Vagina (tissue), 2 donors: ENCODE measurements around the gene NLRX1. TPM values are rescaled to one million over a fixed set of nuclear protein-coding genes. Genes with fewer than 3 reads are reported as not detected.

Experiments
- DNase-seq, 2 donors: peaks; one replicate each; pipeline ENCODE4 v3.0.0-alpha.2; 2017; ENCODE audit errors: extremely low spot score in 2 of 2
- H3K27ac ChIP-seq: fragments of 200-600 bp; sonication (generic); one replicate; pipeline ENCODE4 v1.5.1; 2019
- H3K27me3 ChIP-seq: fragments of 200-600 bp; sonication (generic); one replicate; pipeline ENCODE4 v1.5.1; 2019
- H3K36me3 ChIP-seq, 2 donors: fragments of 200-600 bp; sonication (generic); one replicate each; pipeline ENCODE4 v1.5.1; 2017 to 2019
- H3K4me1 ChIP-seq: fragments of 200-600 bp; sonication (generic); one replicate; pipeline ENCODE4 v1.5.1; 2019
- H3K4me3 ChIP-seq, 2 donors: fragments of 200-600 bp; sonication (generic); 1 replicate in 1 of 2; 2 replicates in 1 of 2; pipeline ENCODE4 v1.5.1; 2016 to 2019
- H3K9me3 ChIP-seq: fragments of 200-600 bp; sonication (generic); one replicate; pipeline ENCODE4 v1.5.1; 2019
- POLR2A ChIP-seq, 2 donors: fragments of 450-650 bp; IDR thresholded peaks; one replicate each; pipeline ENCODE4 v1.6.1; 2017; ENCODE audit warnings: antibody characterized with exemption in 2 of 2, mild to moderate bottlenecking in 2 of 2, moderate library complexity in 2 of 2
- POLR2AphosphoS5 ChIP-seq, 2 donors: sonication (generic); formaldehyde crosslinking; IDR thresholded peaks; one replicate each; pipeline ENCODE4 v1.9.0; 2017; ENCODE audit warnings: antibody characterized with exemption in 2 of 2, mild to moderate bottlenecking in 2 of 2, low read depth in 1 of 2; ENCODE audit not compliant: insufficient read depth in 1 of 2
- intact Hi-C: fragments of 100-400 bp; cut with DNase I; formaldehyde crosslinking; loops from one replicate; pipeline ENCODE4 v1.15.1; 2023
- total RNA-seq: library from RNA; depleted of rRNA; stranded (reverse); fragments of >200 nt; gene quantifications from one replicate; pipeline ENCODE4 v1.2.3, GENCODE V29; 2016
- TF ChIP-seq, protein P1 (sequence below), 3 experiments: fragments of 450-650 bp in 2 of 3; fragments of 200-600 bp in 1 of 3; sonication (generic) in 1 of 3; IDR thresholded peaks; one replicate each; pipeline ENCODE4 v1.5.1; 2017 to 2019; ENCODE audit warnings: antibody characterized with exemption in 3 of 3, mild to moderate bottlenecking in 2 of 3, moderate library complexity in 2 of 3

The NLRX1 gene
- total RNA-seq, 1 donor from 2014 or later = 15.5 TPM

DNA sequence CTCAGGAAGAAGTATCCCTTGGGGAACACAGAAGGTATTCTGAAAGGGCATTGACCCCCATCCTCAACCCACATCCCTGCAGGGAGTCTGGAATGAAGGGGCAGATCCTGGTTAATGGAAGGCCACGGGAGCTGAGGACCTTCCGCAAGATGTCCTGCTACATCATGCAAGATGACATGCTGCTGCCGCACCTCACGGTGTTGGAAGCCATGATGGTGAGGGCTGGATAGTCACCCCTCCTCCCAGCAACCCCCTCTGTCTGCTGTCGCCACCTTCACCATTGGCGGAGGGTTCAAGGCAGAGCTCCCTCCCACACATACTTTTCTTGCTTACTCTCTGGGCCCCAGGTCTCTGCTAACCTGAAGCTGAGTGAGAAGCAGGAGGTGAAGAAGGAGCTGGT, 14.3 kb upstream of the NLRX1 start:
- no peak for DNase-seq

DNA sequence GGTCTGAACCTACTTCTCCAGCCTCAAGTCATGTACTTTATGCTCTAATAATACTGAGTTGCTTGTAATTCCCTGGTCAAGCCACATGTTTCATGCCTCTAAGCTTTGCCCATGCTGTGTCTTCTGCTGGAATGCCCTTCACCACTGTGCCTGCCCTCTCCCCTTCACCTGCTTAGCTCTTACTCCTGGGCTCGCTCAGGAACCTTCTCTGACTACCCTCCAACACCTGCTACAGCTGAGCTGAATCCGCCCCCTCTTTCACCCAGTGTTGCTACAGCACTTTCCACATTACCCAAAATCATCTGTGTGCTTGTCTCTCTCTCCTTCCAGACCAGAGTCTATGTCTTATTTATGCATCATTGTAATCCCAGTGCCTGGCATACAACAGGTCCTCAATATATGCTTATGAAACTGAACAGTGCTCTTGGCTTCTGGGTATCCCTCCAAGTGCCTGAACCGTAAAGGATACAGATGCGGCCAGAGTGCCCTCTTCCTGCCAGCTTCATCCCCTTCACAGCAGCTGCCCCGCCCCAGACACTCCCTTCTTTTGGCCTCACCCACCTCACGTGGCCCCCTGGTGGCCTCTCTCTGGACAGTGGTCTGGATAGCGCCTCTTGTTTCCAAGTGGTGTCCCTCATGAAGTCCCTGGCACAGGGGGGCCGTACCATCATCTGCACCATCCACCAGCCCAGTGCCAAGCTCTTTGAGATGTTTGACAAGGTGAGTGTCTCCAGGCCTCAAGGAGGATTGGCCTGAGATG, 12.6 kb upstream of the NLRX1 start:
- H3K27ac ChIP-seq = no peak overlapping the region
- no peaks in the 10 kb centered on the region for H3K4me1 ChIP-seq
- no peak overlapping the region for H3K4me3 ChIP-seq
- no peaks in the 10 kb centered on the region for H3K9me3 ChIP-seq
- intact Hi-C loops = no loop called here
- TF ChIP-seq POLR2A (IDR thresholded peaks at IDR 0.05) (no peak), POLR2AphosphoS5 (IDR thresholded peaks at IDR 0.05; ENCODE audit: insufficient read depth in 1 of 2, low read depth in 1 of 2) (no peak)
- TF ChIP-seq, protein P1, sequence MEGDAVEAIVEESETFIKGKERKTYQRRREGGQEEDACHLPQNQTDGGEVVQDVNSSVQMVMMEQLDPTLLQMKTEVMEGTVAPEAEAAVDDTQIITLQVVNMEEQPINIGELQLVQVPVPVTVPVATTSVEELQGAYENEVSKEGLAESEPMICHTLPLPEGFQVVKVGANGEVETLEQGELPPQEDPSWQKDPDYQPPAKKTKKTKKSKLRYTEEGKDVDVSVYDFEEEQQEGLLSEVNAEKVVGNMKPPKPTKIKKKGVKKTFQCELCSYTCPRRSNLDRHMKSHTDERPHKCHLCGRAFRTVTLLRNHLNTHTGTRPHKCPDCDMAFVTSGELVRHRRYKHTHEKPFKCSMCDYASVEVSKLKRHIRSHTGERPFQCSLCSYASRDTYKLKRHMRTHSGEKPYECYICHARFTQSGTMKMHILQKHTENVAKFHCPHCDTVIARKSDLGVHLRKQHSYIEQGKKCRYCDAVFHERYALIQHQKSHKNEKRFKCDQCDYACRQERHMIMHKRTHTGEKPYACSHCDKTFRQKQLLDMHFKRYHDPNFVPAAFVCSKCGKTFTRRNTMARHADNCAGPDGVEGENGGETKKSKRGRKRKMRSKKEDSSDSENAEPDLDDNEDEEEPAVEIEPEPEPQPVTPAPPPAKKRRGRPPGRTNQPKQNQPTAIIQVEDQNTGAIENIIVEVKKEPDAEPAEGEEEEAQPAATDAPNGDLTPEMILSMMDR (IDR thresholded peaks at IDR 0.05) = no peak
- H3K27me3 ChIP-seq = no peaks in the 10 kb centered on the region
- H3K36me3 ChIP-seq = no peaks in the 10 kb centered on the region
- DNase-seq = no peak

More for the DNA sequence above, 14.3 kb upstream of the NLRX1 start:
- no peaks in the 10 kb centered on the region for H3K36me3 ChIP-seq
- no peaks in the 10 kb centered on the region for H3K27me3 ChIP-seq
- no peak overlapping the region for H3K27ac ChIP-seq
- H3K9me3 ChIP-seq = no peaks in the 10 kb centered on the region
- H3K4me1 ChIP-seq = peaks cover 14% of the 10 kb centered on the region
- intact Hi-C loops = no loop called here
- TF ChIP-seq POLR2AphosphoS5 (IDR thresholded peaks at IDR 0.05; ENCODE audit: insufficient read depth in 1 of 2, low read depth in 1 of 2) (no peak), POLR2A (IDR thresholded peaks at IDR 0.05) (no peak)
- H3K4me3 ChIP-seq = no peak overlapping the region

DNA sequence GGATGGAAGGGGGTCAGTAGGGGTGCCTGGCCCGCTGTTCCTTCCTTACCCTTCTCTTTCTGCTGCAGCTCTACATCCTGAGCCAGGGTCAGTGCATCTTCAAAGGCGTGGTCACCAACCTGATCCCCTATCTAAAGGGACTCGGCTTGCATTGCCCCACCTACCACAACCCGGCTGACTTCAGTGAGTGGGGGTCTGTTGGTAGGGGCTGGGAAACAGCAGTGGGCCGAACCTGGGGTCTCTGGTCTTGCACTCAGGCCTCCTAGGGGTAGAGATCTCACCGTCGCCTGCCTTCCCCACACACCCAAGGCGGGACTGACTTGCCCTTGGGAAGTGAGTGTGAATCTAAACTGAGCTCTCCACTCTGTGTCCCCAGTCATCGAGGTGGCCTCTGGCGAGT, 12.0 kb upstream of the NLRX1 start:
- H3K27ac ChIP-seq = no peak overlapping the region
- no peaks in the 10 kb centered on the region for H3K27me3 ChIP-seq
- H3K9me3 ChIP-seq = no peaks in the 10 kb centered on the region
- no peaks in the 10 kb centered on the region for H3K36me3 ChIP-seq
- H3K4me1 ChIP-seq = no peaks in the 10 kb centered on the region
- intact Hi-C loops = no loop called here
- TF ChIP-seq POLR2A (IDR thresholded peaks at IDR 0.05) (no peak), POLR2AphosphoS5 (IDR thresholded peaks at IDR 0.05; ENCODE audit: insufficient read depth in 1 of 2, low read depth in 1 of 2) (no peak)
- TF ChIP-seq, protein P1 (IDR thresholded peaks at IDR 0.05) = no peak
- DNase-seq = no peak
- H3K4me3 ChIP-seq = no peak overlapping the region

DNA sequence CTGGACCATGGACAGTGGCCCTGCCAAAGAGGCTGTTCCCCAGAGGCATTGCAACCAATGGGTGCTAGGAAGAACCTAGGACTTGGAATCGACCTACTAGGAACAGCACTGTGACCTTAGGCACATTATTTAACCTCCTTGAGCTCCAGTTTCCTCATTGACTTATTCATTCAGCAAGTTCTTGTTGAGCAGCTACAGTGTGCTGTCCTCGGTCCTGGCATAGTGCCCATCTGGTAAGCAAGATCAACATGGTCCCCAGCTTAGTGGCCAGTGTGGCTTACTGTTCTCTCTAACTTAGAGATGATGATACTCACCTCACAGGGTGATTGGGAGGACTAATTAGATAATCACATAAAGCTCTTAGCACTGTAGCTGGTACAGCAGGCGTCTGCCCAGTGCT, 11.5 kb upstream of the NLRX1 start:
- DNase-seq = no peak
- Histone ChIP-seq H3K36me3 (no peaks in the 10 kb centered on the region), H3K27me3 (no peaks in the 10 kb centered on the region), H3K4me1 (no peaks in the 10 kb centered on the region), H3K9me3 (no peaks in the 10 kb centered on the region), H3K4me3 (no peak overlapping the region), H3K27ac (no peak overlapping the region)
- intact Hi-C loops = no loop called here
- TF ChIP-seq, protein P1 (IDR thresholded peaks at IDR 0.05) = no peak
- TF ChIP-seq POLR2A (IDR thresholded peaks at IDR 0.05) (no peak), POLR2AphosphoS5 (IDR thresholded peaks at IDR 0.05; ENCODE audit: insufficient read depth in 1 of 2, low read depth in 1 of 2) (no peak)

DNA sequence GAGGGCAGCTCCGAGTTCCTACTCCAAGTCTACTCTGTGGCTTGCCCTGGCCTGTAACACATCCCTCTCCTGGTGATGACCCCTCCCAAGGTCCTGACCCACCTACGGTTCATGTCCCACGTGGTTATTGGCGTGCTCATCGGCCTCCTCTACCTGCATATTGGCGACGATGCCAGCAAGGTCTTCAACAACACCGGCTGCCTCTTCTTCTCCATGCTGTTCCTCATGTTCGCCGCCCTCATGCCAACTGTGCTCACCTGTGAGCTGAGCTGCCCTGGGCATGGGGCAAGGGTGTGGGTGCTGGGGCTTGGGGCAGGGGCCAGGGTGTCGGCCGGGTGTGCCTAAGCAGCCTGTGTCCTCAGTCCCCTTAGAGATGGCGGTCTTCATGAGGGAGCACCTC, 10.1 kb upstream of the NLRX1 start:
- no peaks in the 10 kb centered on the region for H3K9me3 ChIP-seq
- intact Hi-C loops = no loop called here
- no peaks in the 10 kb centered on the region for H3K27me3 ChIP-seq
- TF ChIP-seq, protein P1 (IDR thresholded peaks at IDR 0.05) = no peak
- TF ChIP-seq POLR2AphosphoS5 (IDR thresholded peaks at IDR 0.05; ENCODE audit: insufficient read depth in 1 of 2, low read depth in 1 of 2) (no peak), POLR2A (IDR thresholded peaks at IDR 0.05) (no peak)
- no peak for DNase-seq
- no peak overlapping the region for H3K4me3 ChIP-seq
- H3K36me3 ChIP-seq = no peaks in the 10 kb centered on the region
- H3K27ac ChIP-seq = no peak overlapping the region
- no peaks in the 10 kb centered on the region for H3K4me1 ChIP-seq
